HPDE6-E6E7 (cell line): ENCODE results near the gene RAN.
"Not testable (repeated sequence)": the region's sequence is repeated elsewhere in the genome, so short reads cannot be mapped to it uniquely, and the experiment has no call there.

ENCODE experiments used
- DNase-seq: peaks from one replicate; pipeline ENCODE4 v3.0.0; 2011; ENCODE audit warnings: missing footprints; ENCODE audit errors: extremely low spot score

The RAN gene

DNA sequence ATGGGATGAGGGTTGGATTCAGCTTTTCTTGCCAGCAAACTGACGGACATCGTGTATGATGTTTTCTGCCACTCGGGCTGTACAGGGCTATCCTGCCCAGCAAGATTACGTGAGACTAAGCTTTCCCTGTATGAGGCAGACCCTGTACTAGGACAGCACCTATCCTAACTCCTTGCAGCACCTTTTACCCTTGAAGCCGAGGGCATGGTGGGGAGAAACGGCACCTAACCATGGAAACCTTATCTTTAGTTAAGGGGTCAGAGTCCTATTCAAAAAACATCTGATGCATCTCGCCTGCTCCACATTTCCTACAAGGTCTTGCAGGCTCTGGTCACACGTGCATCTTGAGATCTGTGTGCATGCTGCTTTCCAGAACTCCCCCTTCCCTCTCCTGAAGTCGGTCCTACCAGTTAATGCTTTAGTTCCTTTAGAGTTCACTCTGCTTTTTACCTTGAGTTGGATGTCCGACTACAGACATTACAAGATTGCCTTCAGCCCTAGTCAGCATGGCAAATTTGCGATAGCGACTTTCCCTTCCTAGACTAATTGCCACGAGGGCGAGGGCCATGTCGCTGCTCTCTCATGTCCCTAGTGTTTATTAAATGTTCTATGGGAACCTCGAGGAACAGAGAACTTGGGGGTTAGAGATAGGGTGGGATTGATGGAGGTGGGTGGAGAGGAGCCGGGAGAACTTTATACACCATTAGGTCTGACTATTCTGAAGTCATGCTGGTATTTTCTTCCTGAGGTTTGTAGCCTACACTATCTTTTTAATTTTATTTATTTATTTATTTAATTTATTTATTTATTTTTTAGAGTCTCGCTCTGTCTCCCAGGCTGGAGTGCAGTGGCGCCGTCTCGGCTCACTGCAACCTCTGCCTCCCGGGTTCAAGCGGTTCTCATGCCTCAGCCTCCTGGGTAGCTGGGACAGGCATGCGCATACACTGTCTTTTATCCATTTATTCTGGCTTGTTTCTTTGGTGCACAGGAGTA lies 6.6 kb downstream of the RAN start:
- DNase-seq: no peak

DNA sequence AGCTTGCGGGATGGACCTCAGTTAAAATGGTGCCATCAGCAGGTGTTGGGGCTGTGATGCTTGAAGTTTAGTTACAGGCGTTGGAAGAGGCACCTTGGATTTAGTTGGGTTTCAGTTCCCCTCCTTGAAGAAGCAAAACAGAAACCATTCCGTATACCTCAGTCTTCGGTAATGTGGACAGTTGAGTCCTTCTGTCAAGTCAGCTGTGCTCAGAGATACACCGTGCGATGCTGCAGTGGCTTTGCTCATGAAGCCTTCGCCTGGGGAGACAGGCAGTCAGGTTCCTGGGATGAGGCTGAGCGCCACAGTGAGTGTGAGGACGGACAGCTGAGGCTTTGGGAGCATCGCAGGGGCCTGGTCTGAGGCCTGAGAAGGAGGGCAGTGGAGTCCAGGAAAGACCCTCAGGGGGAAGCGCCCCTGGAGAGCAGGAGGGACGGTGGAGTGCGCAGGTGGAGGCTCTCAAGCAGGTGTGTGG lies 7.4 kb downstream of the RAN start:
- no peak for DNase-seq

DNA sequence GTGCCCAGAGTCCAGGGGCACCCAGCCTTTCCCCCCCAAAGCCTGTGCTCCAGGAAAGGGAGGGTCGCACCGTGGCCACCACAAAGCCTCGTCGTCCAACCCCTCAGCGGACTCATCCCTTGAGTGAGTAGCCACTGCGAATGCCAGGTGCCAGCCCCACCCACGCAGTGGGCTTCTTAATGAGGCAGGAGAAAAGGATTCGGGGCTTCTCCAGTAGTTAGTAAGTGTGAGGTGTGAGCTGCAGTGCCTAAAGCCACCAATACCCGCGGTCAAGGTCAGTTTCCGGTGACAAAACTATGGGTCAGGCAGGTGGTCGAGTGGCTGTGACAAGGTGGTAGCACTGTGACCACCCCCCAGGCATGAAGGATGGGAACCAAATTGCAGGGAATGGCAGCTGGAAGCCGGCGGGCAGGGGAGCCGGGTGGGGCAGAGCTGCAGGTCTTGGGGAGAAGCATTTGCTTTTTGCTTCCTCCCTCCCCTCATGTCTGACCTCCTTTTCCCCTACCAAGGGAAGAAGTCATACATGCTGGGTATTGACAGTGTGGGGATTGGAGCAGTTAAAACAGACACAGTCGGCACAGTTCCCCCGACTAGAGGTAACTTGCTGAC lies 8.0 kb downstream of the RAN start:
- no peak for DNase-seq

DNA sequence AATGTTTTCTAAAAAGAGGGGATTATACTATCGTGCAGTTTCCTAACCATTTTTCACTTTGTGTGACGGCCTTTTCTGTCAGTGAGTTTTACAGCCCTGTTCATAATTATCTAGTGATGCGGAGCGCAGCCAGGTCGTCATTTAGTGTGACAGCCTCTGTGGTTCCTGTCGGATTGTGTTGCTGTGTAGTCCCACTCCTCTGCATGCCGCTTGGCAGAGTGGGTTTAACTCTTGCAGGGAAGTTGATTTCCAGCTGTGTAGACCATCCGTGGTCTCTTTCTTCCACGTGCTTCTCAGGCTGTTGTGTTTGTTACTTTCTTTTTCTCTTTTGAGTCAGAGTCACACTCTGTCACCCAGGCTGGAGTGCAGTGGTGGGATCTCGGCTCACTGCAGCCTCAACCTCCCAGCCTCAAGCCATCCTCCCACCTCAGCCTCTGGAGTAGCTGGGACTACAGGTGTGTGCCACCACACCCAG lies 8.6 kb downstream of the RAN start:
- no peak for DNase-seq

DNA sequence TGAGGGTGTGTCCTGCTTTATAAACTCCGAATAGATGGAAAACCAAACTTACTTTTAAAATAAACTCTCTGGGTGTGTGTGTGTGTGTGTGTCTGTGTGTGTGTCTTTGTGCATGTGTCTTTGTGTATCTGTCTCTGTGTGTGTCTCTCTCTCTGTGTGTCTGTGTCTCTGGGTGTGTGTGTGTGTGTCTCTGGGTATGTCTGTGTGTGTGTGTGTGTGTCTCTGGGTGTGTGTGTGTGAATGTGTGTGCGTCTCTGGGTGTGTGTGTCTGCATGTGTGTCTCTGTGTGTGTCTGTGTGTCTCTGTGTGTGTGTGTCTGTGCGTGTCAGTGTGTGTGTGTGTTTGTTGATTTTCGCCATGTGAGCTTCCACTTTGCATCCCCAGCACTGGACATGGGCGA lies 9.2 kb downstream of the RAN start:
- no peak for DNase-seq

DNA sequence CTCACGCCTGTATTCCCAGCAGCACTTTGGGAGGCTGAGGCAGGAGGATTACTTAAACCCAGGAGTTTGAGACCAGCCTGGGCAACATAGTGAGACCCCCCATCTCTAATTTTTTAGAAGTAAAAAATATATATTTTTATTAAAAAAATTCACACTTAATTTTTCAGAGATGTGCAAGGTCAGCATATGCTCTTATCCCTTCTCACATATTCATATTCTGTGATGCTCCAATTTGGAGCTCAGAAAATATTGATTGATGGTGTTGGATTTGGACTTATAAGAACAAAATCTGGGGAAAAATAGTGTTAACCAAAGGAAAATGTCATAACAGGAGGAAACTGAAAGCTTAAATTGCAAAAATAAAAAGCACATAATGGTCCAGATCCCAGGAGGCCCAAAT lies 9.7 kb downstream of the RAN start:
- no peak for DNase-seq

DNA sequence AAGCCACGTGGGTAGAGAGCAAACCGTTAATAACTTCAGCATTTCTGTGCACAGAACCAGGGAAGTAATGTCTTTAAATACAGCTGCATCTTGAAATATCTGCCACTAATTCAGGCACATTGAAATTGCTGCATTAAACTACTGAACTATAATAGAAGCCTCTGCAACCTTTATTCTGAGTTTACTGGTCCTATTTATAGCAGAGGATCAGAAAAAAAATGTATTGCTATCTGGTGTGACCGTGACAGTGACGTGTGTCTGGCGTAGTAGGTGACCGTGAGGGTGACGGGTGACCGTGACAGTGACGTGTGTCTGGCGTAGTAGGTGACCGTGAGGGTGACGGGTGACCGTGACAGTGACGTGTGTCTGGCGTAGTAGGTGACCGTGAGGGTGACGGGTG lies 15.3 kb downstream of the RAN start:
- not testable (repeated sequence) for DNase-seq

DNA sequence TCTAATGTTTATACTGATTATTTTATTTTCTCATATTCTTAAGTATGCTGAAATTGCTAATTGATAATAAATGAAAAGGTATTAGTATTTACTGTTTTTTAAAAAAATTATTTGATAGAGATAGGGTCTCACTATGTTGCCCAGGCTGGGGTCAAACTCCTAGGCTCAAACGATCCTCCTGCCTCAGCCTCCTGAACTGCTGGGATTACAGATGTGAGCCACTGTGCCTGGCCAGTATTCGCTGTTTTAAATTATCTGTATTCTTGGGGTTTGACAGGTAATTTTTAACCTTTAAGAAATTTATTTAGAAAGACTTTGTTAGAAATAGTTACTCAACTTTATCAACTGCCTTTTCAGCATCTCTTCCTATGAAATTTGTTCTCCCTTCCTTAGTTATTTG lies 32.2 kb downstream of the RAN start:
- DNase-seq: no peak

DNA sequence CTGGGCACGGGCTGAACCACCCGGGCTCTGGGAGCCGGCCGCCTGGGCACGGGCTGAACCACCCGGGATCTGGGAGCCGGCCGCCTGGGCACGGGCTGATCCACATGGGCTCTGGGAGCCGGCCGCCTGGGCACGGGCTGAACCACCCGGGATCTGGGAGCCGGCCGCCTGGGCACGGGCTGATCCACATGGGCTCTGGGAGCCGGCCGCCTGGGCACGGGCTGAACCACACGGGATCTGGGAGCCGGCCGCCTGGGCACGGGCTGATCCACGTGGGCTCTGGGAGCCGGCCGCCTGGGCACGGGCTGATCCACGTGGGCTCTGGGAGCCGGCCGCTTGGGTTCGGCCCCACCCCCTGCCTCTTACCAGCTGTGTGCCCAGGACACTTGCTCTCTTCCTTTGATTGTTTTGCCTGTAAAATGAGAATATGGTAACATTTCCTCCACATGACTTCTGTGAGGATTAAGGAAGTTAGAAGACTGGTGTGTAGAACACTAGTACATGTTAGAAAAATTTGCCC lies 33.1 kb downstream of the RAN start:
- DNase-seq: not testable (repeated sequence)

DNA sequence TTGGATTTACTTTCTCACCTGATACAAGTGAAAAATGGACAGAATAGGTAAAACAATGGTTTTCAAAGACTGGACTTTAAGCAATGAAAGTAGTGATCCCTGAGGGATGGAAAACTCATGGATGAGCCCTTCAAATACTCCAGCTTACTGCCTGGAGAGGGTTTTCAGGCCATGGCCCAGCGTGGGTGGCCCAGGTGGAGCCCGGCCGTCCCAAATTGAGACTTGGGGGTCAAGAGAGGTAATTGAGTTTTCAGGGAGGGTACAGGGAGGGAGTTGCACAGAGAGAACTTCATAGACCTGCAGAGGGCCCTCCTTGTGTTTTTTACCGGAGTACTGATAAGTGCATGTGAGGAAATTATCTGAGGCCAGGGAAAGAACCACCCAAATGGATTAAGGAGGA lies 37.2 kb downstream of the RAN start:
- DNase-seq: no peak

DNA sequence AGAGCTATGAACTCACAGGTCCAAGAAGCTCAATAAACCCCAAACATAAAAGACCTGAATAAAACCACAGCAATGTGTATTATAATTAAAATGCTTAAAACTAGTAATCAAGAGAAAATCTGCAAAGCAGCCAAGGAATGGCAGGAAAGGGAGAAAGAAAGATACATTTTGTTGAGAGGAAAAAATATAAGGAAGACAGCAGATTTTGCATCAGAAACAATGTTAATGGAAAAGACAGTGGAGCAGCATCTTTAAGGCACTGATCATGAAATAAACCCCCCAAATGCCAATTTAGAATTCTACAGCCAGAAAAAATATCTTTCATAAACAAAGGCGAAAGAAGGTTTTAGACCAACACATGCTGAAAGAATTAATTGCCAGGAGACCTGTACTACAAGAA lies 39.3 kb downstream of the RAN start:
- no peak for DNase-seq

DNA sequence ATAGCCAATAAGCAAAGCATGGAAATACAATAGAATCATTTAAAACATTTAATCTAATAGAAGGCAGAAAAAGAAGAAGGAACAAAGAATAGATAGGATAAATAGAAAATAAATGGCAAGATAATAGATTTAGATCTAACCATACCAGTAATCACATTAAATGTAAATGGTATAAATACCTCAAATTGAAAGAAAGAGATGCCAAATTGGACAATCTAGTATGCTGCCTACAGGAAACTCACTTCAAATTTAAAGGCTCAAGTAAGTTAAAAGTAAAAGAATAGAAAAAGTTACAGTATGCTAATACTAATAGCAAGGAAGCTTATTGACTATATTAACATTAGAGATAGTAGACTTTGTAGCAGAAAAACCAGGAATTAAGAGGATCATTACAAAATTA lies 40.1 kb downstream of the RAN start:
- no peak for DNase-seq

DNA sequence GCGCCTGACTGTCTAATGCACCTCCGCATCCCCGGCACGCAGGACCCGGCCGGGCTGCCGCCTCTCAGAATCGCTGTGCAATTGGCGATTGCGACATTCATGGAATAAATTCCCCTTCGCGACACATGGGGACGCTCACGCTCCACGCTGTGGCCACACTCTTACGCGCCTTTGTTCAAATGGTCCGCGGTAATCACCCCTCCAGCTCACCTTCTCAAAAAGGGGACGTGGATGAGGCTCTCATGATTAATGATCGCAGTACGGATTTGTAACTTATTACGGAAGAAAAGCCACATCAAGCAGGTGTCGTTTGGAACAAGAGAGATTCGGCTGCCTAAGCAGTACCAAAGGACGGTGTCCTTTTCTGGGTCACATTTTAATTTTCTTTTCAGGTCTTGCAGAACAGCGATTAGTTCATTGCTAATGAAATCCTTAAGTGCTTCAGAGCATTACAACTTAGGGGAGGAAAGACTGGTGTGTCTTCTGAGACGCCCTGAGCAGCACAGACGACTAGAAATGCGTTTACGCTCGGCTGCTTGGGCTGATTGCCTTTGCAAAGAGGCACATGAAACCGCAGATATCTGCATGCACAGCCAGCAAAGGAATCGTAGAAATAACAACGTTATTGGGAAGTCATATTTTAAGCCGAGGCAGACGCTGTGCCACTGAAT lies 44.5 kb downstream of the RAN start:
- no peak for DNase-seq

DNA sequence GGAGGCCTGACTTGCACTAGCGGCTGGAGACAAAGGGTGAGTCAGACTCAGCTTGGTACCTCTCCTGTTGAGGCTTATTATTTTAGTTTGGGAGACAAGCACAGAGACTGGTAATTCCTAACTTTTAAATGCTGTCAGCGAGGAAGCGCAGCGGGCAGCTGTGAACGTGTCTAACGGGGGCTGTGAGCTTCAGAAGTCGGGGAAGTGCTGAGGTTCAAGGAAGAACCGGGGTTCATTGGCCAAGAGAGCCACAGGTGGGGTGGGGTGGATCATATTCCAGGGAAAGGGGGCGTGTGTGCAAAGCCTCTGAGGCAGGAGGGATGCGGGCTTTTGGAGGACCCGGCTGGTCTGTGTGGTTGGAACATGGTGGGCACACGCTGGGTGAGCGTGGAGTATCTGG lies 45.7 kb downstream of the RAN start:
- no peak for DNase-seq

DNA sequence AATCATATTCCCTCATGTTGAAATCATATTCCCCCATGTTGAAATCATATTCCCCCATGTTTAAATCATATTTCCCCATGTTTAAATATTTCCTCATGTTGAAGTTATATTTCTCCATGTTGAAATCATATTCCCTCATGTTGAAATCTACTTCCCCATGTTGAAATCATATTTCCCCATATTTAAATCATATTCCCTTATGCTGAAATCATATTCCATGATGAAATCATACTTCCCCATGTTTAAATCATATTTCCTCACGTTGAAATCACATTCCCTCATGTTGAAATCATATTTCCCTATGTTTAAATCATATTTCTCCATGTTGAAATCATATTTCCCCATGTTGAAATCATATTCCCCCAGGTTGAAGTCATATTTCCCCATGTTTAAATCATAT lies 47.2 kb downstream of the RAN start:
- DNase-seq: no peak

DNA sequence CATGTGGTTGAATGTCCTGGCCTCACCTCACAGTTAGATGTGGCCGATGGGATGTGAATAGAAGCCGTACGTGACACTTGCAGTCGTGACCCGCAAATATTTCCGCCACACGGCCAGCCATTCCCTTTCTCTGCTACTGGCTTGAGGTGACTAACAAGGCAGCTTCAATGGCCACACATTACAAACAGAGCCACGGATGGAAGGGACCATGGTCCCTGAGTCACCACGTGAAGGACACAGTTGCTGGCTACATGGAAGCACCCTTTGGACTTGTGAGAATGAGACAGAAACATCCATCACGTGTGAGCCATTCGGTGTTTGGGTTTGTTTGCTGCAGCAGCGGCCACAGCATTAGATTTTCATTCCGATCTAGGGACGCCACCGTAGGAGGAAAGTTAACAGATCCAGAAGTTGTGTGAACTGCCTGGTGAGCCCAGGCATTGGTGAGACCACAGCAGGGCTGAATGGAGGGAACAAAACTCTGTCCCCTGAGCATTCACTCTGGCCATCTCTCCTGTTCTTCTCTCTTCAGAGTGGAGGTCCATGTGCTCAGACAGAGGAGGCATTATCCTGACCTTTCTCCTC lies 48.3 kb downstream of the RAN start:
- no peak for DNase-seq

DNA sequence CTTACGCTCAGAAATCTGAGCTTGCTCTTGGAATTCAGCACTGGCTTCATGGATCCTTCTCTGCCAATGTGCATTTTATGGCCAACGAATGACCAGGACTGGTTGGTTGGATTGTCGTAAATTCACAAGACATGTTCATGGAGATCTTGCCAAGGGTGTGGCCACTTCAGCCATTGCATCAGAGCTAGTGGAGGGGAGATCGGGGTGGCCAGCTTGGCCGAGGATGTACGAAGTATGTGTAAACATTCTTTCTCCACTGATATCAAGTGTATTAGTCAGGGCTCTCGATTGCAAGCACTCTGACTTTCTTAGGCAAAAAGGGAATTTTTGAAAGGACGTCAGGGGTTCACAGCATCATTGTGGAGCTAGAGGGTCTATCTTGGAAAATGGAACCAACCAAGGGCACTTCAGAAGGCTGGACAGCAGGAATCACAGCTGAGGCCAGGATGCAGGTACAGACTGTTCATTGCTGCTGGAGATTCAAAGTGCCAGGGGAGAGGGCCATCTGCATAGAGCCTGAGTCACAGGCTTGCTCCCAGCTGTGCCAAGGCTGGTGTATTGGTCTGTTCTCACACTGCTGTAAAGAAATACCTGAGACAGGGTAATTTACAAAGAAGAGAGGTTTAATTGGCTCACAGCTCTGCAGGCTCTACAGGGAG lies 49.0 kb downstream of the RAN start:
- no peak for DNase-seq

DNA sequence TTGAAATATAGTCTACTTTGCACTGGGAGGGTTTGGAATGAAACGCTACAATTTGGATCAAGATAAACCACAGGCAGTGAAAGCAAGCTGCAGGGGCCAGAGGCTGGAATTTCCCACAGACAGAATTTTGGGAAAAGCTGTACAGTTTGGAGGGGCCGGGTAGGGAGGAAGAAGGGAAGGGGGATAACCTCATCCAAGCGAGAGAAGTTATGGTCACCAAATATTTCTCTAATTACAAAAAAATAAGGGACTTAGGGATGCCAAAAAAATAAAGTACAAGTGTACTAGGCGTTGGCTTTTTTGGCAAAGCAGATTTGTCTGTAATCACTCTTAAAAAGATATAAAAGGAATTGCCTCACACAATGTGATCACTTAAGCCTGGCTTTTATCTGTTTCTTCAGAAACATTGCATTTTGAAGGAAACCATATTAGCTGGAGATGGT lies 50.7 kb downstream of the RAN start:
- no peak for DNase-seq

DNA sequence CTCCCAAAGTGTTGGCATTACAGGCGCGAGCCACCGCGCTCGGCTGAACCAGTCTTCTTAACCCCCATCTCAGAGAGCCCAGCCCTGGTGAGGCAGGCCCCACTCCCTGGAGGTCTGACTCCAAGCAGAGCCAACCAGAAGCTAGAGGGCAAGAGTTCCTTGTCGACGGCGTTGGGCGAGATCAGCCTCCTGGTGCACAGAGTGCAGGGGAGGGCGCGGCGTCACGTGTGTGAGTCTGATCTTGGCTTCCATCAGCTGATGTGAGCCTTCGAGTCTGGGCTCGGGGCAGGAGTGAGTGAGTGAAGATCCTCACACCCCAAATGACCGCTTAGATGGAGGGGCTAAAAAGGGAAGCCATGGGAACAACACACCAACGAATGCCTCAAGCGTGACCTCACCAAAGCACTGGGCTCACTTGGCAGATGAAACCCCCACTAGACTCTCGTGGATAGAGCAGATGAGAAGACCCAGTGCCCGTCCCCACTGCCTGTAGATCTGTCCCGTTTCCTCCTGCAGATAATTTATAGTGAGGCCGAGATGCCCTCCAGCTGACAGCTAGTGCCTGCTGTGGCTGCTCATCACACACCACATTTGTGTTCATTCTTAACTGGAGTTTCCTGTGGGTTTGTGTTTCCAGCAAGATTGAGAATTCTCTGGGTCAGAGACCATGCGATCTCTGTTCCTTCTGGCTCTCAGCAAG lies 53.2 kb downstream of the RAN start:
- no peak for DNase-seq

DNA sequence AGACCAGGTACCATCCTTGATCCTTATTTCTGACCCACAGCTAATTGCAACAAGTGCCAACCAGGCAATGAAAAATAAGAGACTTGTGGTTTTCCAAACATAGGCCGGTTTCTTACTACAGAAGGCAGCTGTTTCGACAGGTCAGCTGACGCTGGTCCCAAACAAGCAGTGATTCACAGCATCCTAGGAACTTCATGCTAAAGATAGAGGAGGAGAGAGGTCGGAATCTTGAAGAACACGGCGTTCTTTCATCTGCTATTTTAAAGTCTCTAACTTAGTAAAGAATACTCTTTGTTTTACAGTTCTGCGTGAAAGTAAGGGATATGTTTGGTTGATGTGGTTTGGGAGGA lies 53.8 kb downstream of the RAN start:
- DNase-seq: no peak
